H7 (cell line): ENCODE data around the gene KLRK1. TPM values are rescaled to one million over a fixed set of nuclear protein-coding genes. Genes with fewer than 3 reads are reported as not detected.
"Not testable (repeated sequence)": the region's sequence is repeated elsewhere in the genome, so short reads cannot be mapped to it uniquely, and the experiment has no call there.

Experiments
- DNase-seq: peaks from one replicate; pipeline ENCODE4 v3.0.0; 2012
- H3K27me3 ChIP-seq: 2 replicates; pipeline ENCODE4 v1.6.0; 2011; ENCODE audit warnings: mild to moderate bottlenecking, low read length; ENCODE audit not compliant: control insufficient read depth, insufficient read depth
- H3K36me3 ChIP-seq: replicated peaks from 2 replicates; pipeline ENCODE4 v1.5.1; 2011; ENCODE audit warnings: low read length; ENCODE audit not compliant: control insufficient read depth, insufficient read depth
- H3K4me3 ChIP-seq: 2 replicates; pipeline ENCODE4 v1.5.1; 2011; ENCODE audit warnings: low read depth, mild to moderate bottlenecking, control low read depth, low read length, moderate library complexity; ENCODE audit not compliant: insufficient read depth
- total RNA-seq: library from RNA; depleted of rRNA; stranded (reverse); fragments of >200 nt; shearing (Covaris generic); gene quantifications from 2 replicates; pipeline ENCODE4 v1.2.3, GENCODE V29; 2014; rRNA removed

The KLRK1 gene
- not detected in 2 replicates for total RNA-seq

- Histone ChIP-seq H3K4me3 (no peak within 1 kb of the TSS), H3K27me3 (no peaks in the 10 kb centered on the region), H3K36me3 (no peaks in the 10 kb centered on the region)
- no peak for DNase-seq
These were observed at the start of gene KLRK1 for GRCh38 chr12:10389904-10390303. KLRK1 (minus strand) TSS chr12:10390041; CDS start chr12:10388810, 1,231 bp downstream.

GRCh38 chr12:10437601-10438000, 47.8 kb upstream of the KLRK1 start:
- not testable (repeated sequence) for H3K4me3 ChIP-seq, H3K36me3 ChIP-seq, DNase-seq, H3K27me3 ChIP-seq

DNA sequence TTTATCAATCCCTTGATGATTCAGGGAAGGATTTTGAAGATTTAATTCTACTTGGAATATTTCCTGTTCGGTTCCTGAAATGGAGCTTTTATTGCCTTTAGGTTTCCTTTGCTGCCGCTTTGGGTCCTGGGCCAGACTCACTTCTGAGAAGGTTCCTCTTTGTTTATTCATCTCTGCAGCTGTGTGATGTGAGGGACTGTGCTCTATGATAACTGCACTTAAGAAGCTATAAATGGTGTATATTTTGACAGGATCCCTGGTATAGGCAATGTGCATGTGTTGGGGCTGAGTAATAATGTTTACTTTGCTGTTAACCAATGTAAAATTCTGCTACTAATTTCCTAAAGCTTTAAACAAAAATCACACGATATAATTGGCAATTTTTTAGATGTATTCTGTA, 46.0 kb upstream of the KLRK1 start, which contains the start of gene KLRC2:
Gene KLRC2, minus strand, starts transcription at position 195 of the 400 bp plus-strand sequence. Its CDS starts 24 bp downstream, at position 171.
- not testable (repeated sequence) for H3K36me3 ChIP-seq, DNase-seq, H3K27me3 ChIP-seq

DNA sequence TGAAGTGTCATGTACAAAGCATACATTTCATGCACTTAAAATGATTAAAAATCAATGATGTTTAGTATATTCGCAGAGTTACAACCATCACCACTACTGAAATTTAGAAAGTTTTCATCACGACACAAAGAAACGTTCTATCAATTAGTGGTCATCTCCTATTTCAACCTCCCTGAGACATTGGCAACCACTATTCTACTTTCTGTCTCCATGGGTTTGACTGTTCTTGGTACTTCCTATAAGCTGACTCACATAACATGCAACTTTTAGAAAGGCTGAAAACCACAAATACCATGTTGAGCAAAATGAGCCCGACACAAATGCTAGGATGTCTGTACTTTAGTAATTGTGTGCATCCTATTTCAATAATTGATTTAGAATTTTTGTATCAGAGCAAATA, 40.8 kb upstream of the KLRK1 start:
- DNase-seq, H3K4me3 ChIP-seq, H3K27me3 ChIP-seq, H3K36me3 ChIP-seq: not testable (repeated sequence)

More for the DNA sequence above, 46.0 kb upstream of the KLRK1 start, which contains the start of gene KLRC2:
- not testable (repeated sequence) for H3K4me3 ChIP-seq

DNA sequence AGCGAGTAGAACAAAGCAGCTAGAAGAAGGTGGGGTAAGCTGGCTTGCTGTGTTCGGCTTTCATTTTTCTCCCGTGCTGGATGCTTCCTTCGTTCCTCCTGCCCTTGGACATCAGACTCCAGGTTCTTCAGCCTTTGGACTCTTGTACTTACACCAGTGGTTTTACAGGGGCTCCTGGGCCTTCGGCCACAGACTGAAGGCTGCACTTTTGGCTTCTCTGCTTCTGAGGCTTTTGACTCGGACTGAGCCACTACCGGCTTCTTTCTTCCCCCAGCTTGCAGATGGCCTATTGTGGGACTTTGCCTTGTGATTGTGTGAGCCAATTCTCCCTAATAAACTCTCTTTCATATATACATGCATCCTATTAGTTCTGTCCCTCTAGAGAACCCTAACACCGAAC, 36.1 kb upstream of the KLRK1 start:
- H3K4me3 ChIP-seq, H3K27me3 ChIP-seq, H3K36me3 ChIP-seq, DNase-seq: not testable (repeated sequence)

- H3K4me3 ChIP-seq, H3K36me3 ChIP-seq, DNase-seq, H3K27me3 ChIP-seq: not testable (repeated sequence)
These were observed 34.5 kb upstream of the KLRK1 start for GRCh38 chr12:10424260-10424899.

DNA sequence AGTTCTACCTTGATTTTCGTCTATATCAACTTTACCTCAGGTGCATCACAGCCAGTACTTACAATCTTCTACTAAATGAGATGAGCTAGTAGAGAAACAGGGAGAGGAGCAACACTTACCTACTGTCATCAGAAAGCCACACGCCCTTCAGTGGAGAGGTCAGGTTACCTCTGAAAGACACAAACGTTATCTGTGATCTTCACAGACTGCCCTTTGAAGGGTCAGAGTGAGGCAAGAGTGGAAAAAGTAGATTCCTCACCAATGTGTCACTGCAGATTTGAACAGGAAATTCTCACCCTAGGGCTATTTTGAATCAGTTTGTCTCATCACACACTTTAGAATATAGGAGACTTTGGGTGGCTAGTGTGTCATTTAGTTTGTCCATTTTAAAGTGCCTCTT, 32.3 kb upstream of the KLRK1 start:
- H3K27me3 ChIP-seq, H3K36me3 ChIP-seq, DNase-seq, H3K4me3 ChIP-seq: not testable (repeated sequence)

- not testable (repeated sequence) for H3K27me3 ChIP-seq, H3K36me3 ChIP-seq, DNase-seq, H3K4me3 ChIP-seq
These were observed 30.5 kb upstream of the KLRK1 start, which contains the start of gene KLRC3 for GRCh38 chr12:10420334-10420733. KLRC3 (minus strand) TSS chr12:10420595; CDS start chr12:10420550, 45 bp downstream.

- Histone ChIP-seq H3K36me3 (no peaks in the 10 kb centered on the region), H3K4me3 (no peak within 1 kb of the TSS), H3K27me3 (no peaks in the 10 kb centered on the region)
- DNase-seq: no peak
These were observed 19.6 kb upstream of the KLRK1 start, which contains the start of gene KLRC4 for GRCh38 chr12:10409392-10409791. KLRC4 (minus strand) TSS chr12:10409757; CDS start chr12:10409575, 182 bp downstream.

- DNase-seq: no peak
- H3K4me3 ChIP-seq: no peak overlapping the region
- H3K36me3 ChIP-seq: no peaks in the 10 kb centered on the region
- no peaks in the 10 kb centered on the region for H3K27me3 ChIP-seq
These were observed 19.0 kb upstream of the KLRK1 start for GRCh38 chr12:10408842-10409241.

DNA sequence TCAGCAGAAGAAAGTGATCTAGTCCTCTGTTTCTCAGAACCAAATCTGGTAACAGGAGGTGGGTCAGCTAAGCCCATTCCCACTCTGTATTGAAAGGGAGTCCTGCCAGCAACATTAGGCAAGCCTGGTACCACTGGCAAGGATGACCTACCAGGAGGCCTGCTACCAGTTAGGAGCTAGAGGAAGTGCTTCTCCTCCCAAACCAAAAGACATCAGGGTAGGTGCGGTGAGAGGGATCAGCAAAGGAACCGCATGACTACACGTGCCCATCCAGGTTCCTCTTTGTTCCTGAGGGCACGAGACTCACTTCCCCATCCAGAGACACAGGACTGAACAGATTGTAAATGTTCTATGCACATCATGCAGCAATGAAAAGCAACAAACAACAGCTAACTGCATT, 16.9 kb upstream of the KLRK1 start:
- H3K36me3 ChIP-seq: no peaks in the 10 kb centered on the region
- no peak for DNase-seq
- no peaks in the 10 kb centered on the region for H3K27me3 ChIP-seq
- H3K4me3 ChIP-seq: no peak overlapping the region

- no peak for DNase-seq
- H3K27me3 ChIP-seq: no peaks in the 10 kb centered on the region
- H3K4me3 ChIP-seq: no peak overlapping the region
- H3K36me3 ChIP-seq: no peaks in the 10 kb centered on the region
These were observed 15.5 kb upstream of the KLRK1 start for GRCh38 chr12:10405294-10405693.

- no peak overlapping the region for H3K4me3 ChIP-seq
- DNase-seq: no peak
- H3K27me3 ChIP-seq: no peaks in the 10 kb centered on the region
- no peaks in the 10 kb centered on the region for H3K36me3 ChIP-seq
These were observed 15.0 kb upstream of the KLRK1 start for GRCh38 chr12:10404798-10405197.

DNA sequence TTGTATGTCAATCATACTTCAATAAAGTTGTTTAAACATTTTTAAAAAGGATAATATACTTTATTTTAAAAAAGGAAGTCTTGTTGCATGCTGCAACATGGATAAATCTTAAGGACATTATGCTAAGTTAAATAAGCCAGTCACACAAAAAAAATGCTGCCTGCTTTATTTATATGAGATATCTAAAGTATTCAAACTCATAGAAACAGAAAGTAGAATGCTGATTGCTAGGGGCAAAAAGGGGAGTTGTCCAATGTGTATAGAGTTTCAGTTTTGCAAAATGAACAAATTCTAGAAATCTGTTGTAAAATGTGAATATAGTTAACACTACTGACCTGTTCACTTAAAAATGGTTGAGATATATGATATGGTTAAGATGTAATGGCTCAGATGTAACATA, 11.0 kb upstream of the KLRK1 start:
- H3K27me3 ChIP-seq: no peaks in the 10 kb centered on the region
- no peak for DNase-seq
- no peak overlapping the region for H3K4me3 ChIP-seq
- no peaks in the 10 kb centered on the region for H3K36me3 ChIP-seq

DNA sequence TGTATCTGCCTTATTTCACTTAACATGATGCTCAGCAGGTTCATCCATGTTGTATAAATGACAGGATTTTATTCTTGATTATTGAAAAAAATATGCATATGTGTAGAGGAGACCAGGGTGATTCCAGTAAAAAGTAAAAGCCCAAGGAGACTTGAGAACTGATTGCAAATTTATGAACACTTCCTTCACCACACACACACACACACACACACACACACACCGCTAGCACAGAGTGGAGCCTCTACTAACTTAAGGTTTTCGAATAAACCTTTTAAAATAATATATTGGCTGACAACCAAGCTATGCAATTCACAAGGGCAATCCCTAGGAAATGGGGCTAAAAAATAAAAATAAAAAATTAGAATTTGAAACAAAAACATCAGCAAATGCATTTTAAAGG, 8.3 kb upstream of the KLRK1 start:
- Histone ChIP-seq H3K27me3 (no peaks in the 10 kb centered on the region), H3K4me3 (no peak overlapping the region), H3K36me3 (no peaks in the 10 kb centered on the region)
- DNase-seq: no peak
